ENCODE measurements around the gene DCTN2. TPM values are rescaled to one million over a fixed set of nuclear protein-coding genes. Genes with fewer than 3 reads are reported as not detected.

DCTN2 gene
- polyA plus RNA-seq, 1 donor from 2014 or later: 369 TPM

DNA sequence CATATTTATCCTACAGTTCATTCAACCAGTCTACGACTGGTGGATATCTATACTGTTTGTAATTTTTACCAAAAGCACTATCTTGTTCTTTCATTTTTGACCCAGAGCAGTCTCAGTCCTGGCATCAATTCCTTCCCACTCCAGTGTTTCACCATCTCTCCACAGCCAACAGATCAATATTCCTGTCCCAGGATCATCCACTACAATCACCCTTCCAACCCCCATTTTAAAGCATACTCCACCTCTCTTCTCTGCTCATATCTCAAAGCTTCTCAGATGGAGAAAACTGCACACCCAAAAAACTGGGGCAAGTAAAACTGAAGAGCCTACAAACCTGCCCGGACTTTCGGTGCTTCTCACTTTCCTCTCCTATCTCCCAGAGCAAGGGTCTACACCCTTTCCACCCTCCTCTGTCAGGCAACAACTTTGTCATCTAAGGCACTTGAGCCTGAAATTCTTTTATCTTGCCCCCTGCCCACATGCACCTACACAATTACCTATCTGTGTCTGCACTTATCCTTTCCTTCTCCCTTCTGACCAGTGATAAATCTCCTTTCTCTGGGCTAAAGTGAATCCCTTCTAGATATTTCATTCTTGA is 39.9 kb upstream of the DCTN2 start:
- Histone ChIP-seq H3K9me2 (ENCODE audit: insufficient read depth, low read length) (no peaks in the 10 kb centered on the region), H3K9ac (ENCODE audit: low read length) (no peak overlapping the region), H4K20me1 (ENCODE audit: insufficient read depth) (no peaks in the 10 kb centered on the region), H3F3A (ENCODE audit: insufficient read depth, low read length, poor library complexity, severe bottlenecking) (no peaks in the 10 kb centered on the region), H3K9me3 (ENCODE audit: low read length) (no peaks in the 10 kb centered on the region), H3K36me3 (ENCODE audit: insufficient read depth, low read length) (no peaks in the 10 kb centered on the region), H2AFZ (ENCODE audit: low read depth, low read length) (no peak overlapping the region), H3K4me2 (ENCODE audit: low read length) (no peak overlapping the region), H3K27ac (ENCODE audit: low read length) (no peak overlapping the region), H3K79me2 (replicated peaks; ENCODE audit: insufficient read depth, low read length) (no peaks in the 10 kb centered on the region), H3K27me3 (ENCODE audit: insufficient read depth, low read depth, low read length) (no peaks in the 10 kb centered on the region), H3K4me3 (ENCODE audit: low read length) (no peak overlapping the region)
- TF ChIP-seq RAD21 (conservative IDR thresholded peaks at IDR 0.05): no peak
- no peak for TF ChIP-seq TAF1 (IDR thresholded peaks at IDR 0.05; ENCODE audit: low read depth)
- TF ChIP-seq, protein P1, sequence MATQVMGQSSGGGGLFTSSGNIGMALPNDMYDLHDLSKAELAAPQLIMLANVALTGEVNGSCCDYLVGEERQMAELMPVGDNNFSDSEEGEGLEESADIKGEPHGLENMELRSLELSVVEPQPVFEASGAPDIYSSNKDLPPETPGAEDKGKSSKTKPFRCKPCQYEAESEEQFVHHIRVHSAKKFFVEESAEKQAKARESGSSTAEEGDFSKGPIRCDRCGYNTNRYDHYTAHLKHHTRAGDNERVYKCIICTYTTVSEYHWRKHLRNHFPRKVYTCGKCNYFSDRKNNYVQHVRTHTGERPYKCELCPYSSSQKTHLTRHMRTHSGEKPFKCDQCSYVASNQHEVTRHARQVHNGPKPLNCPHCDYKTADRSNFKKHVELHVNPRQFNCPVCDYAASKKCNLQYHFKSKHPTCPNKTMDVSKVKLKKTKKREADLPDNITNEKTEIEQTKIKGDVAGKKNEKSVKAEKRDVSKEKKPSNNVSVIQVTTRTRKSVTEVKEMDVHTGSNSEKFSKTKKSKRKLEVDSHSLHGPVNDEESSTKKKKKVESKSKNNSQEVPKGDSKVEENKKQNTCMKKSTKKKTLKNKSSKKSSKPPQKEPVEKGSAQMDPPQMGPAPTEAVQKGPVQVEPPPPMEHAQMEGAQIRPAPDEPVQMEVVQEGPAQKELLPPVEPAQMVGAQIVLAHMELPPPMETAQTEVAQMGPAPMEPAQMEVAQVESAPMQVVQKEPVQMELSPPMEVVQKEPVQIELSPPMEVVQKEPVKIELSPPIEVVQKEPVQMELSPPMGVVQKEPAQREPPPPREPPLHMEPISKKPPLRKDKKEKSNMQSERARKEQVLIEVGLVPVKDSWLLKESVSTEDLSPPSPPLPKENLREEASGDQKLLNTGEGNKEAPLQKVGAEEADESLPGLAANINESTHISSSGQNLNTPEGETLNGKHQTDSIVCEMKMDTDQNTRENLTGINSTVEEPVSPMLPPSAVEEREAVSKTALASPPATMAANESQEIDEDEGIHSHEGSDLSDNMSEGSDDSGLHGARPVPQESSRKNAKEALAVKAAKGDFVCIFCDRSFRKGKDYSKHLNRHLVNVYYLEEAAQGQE (IDR thresholded peaks at IDR 0.05; ENCODE audit: borderline replicate concordance): no peak
- TF ChIP-seq, protein P2, sequence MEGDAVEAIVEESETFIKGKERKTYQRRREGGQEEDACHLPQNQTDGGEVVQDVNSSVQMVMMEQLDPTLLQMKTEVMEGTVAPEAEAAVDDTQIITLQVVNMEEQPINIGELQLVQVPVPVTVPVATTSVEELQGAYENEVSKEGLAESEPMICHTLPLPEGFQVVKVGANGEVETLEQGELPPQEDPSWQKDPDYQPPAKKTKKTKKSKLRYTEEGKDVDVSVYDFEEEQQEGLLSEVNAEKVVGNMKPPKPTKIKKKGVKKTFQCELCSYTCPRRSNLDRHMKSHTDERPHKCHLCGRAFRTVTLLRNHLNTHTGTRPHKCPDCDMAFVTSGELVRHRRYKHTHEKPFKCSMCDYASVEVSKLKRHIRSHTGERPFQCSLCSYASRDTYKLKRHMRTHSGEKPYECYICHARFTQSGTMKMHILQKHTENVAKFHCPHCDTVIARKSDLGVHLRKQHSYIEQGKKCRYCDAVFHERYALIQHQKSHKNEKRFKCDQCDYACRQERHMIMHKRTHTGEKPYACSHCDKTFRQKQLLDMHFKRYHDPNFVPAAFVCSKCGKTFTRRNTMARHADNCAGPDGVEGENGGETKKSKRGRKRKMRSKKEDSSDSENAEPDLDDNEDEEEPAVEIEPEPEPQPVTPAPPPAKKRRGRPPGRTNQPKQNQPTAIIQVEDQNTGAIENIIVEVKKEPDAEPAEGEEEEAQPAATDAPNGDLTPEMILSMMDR (IDR thresholded peaks at IDR 0.05; ENCODE audit: poor library complexity, severe bottlenecking): no peak
- no peak for TF ChIP-seq EP300 (conservative IDR thresholded peaks at IDR 0.05; ENCODE audit: poor library complexity, severe bottlenecking)
- no peak for TF ChIP-seq POLR2AphosphoS5 (IDR thresholded peaks at IDR 0.05)
- no peak for TF ChIP-seq EZH2 (IDR thresholded peaks at IDR 0.05; ENCODE audit: borderline replicate concordance, insufficient read depth, low read length, poor library complexity, severe bottlenecking)
- TF ChIP-seq MXI1 (conservative IDR thresholded peaks at IDR 0.05; ENCODE audit: poor library complexity, severe bottlenecking): no peak
- TF ChIP-seq SMC3 (conservative IDR thresholded peaks at IDR 0.05; ENCODE audit: poor library complexity): no peak

DNA sequence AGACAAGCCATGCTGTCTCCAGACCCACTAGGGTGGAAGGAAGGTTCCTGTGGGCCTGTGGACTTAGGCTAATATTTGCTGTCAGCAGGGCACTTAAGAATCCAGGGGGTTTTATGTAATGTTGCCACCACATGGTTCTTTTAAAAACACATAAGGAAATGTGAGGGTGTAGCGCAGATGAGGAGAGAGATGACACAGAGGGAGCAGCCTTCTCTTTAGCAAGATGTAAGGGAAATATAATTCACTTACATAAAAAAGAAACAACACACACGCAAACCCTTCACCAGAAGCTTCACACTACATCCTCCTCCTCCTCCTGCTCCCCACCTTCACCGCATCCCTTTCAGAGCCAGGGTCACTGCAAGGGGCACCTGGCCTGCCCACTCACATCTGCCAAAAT is 39.1 kb upstream of the DCTN2 start:
- no peak overlapping the region for H3K4me2 ChIP-seq (ENCODE audit: low read length)
- no peak overlapping the region for H3K27ac ChIP-seq (ENCODE audit: low read length)
- H3K27me3 ChIP-seq (ENCODE audit: insufficient read depth, low read depth, low read length): no peaks in the 10 kb centered on the region
- no peak overlapping the region for H3K9ac ChIP-seq (ENCODE audit: low read length)
- no peak overlapping the region for H3K4me3 ChIP-seq (ENCODE audit: low read length)
- H3K36me3 ChIP-seq (ENCODE audit: insufficient read depth, low read length): no peaks in the 10 kb centered on the region
- H3K79me2 ChIP-seq (replicated peaks; ENCODE audit: insufficient read depth, low read length): no peaks in the 10 kb centered on the region
- H3F3A ChIP-seq (ENCODE audit: insufficient read depth, low read length, poor library complexity, severe bottlenecking): no peaks in the 10 kb centered on the region
- TF ChIP-seq POLR2AphosphoS5 (IDR thresholded peaks at IDR 0.05) (no peak), MXI1 (conservative IDR thresholded peaks at IDR 0.05; ENCODE audit: poor library complexity, severe bottlenecking) (no peak), TAF1 (IDR thresholded peaks at IDR 0.05; ENCODE audit: low read depth) (no peak), EZH2 (IDR thresholded peaks at IDR 0.05; ENCODE audit: borderline replicate concordance, insufficient read depth, low read length, poor library complexity, severe bottlenecking) (no peak), EP300 (conservative IDR thresholded peaks at IDR 0.05; ENCODE audit: poor library complexity, severe bottlenecking) (no peak)
- TF ChIP-seq, protein P1 (IDR thresholded peaks at IDR 0.05; ENCODE audit: borderline replicate concordance): no peak
- H4K20me1 ChIP-seq (ENCODE audit: insufficient read depth): no peaks in the 10 kb centered on the region
- no peak overlapping the region for H2AFZ ChIP-seq (ENCODE audit: low read depth, low read length)
- no peaks in the 10 kb centered on the region for H3K9me3 ChIP-seq (ENCODE audit: low read length)
- no peaks in the 10 kb centered on the region for H3K9me2 ChIP-seq (ENCODE audit: insufficient read depth, low read length)

Measured in neural cell (in vitro differentiated cells).